GM06990 (cell line): ENCODE measurements around the gene ALDH4A1.

Experiments
- DNase-seq: peaks from one replicate; pipeline ENCODE4 v3.0.0-alpha.2; 2011; ENCODE audit not compliant: insufficient read length; ENCODE audit errors: extremely low read depth
- H3K27me3 ChIP-seq: replicated peaks from 2 replicates; pipeline ENCODE4 v1.6.0; 2011; ENCODE audit warnings: low read length; ENCODE audit not compliant: control insufficient read depth, insufficient read depth
- H3K36me3 ChIP-seq: 2 replicates; pipeline ENCODE4 v1.5.1; 2011; ENCODE audit warnings: low read length; ENCODE audit not compliant: control insufficient read depth, insufficient read depth
- H3K4me3 ChIP-seq: replicated peaks from 2 replicates; pipeline ENCODE4 v1.5.1; 2011; ENCODE audit warnings: low read depth, mild to moderate bottlenecking, control low read depth, low read length
- TF ChIP-seq, protein P1 (sequence below): IDR thresholded peaks from 2 replicates; pipeline ENCODE4 v1.5.1; 2011; ENCODE audit warnings: low read length, control low read depth, mild to moderate bottlenecking, inconsistent platforms; ENCODE audit not compliant: insufficient read depth, poor library complexity, severe bottlenecking

ALDH4A1 gene

DNA sequence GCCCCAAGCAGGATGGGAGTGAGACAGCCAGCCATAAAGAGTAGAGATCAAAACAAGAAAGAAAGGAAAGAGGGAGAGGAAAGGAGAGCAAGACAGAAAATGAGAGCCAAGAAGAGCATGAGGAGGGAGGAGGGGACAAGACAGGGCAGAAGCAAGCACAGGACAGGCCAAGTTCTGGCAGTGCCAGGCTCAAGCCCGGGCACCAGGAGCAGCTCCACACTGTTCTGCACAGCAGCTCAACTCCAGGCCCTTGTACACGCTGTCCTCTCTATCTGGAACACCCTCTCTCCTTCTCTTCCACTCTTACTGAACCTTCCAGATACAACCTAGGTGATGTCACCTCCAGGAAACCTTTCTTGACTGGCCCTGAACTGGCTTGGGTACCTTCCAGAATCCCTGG, 42.5 kb upstream of the ALDH4A1 start:
- TF ChIP-seq, protein P1, sequence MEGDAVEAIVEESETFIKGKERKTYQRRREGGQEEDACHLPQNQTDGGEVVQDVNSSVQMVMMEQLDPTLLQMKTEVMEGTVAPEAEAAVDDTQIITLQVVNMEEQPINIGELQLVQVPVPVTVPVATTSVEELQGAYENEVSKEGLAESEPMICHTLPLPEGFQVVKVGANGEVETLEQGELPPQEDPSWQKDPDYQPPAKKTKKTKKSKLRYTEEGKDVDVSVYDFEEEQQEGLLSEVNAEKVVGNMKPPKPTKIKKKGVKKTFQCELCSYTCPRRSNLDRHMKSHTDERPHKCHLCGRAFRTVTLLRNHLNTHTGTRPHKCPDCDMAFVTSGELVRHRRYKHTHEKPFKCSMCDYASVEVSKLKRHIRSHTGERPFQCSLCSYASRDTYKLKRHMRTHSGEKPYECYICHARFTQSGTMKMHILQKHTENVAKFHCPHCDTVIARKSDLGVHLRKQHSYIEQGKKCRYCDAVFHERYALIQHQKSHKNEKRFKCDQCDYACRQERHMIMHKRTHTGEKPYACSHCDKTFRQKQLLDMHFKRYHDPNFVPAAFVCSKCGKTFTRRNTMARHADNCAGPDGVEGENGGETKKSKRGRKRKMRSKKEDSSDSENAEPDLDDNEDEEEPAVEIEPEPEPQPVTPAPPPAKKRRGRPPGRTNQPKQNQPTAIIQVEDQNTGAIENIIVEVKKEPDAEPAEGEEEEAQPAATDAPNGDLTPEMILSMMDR, result no peak
- no peak for DNase-seq
- Histone ChIP-seq H3K4me3 (no peak overlapping the region), H3K27me3 (no peaks in the 10 kb centered on the region), H3K36me3 (no peaks in the 10 kb centered on the region)

DNA sequence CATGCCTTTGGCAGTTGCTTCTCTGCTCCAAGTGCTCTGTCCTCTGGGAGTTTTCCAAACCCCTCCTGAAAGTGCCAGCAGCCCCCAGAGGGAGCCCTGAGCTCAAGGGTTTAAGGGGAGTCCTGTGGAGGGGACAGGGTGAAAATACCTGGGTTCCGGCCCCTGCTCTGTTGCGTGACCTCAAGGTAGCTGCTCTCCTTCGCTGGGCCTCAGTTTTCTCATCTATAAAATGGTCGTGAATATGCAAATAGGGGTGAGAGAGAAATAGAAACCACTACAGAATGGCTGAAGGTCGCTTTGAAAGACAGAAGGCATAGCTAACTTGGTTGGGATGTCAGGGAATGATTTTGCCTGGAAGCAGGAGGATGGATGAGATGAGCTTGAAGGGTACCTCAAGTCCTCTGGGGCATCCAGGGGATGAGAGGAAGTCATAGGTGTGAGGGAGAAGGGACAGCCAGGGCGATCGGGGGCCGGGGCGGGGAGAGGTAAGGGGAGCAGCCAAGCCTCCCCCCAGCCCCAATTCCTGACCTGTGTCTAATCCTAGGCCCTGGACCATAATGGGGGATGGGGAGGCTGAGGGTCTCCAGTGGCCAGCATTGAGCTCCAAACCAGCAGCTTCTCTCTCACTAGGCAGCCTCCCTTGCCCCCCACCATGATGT, 41.7 kb upstream of the ALDH4A1 start:
- Histone ChIP-seq H3K27me3 (no peaks in the 10 kb centered on the region), H3K4me3 (no peak overlapping the region), H3K36me3 (no peaks in the 10 kb centered on the region)
- TF ChIP-seq, protein P1, result no peak
- DNase-seq, result no peak

DNA sequence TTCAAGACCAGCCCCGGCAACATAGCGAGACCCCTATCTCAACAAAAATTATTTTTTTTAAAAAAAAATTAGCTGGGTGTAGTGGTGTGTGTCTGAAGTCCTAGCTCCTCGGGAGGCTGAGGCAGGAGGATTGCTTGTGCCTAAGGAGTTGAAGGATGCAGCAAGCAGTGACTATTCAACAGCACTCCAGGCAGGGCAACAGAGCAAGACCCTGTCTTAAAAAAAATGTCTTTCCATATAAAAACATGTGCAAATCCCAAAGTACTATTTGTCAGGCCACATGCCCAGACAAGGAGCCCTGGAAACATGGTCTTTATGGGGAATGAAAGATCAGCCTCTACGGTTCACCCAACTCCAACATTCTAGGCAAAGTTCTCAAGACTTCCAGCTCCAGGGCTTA, 40.8 kb upstream of the ALDH4A1 start:
- TF ChIP-seq, protein P1, result no peak
- Histone ChIP-seq H3K27me3 (no peaks in the 10 kb centered on the region), H3K4me3 (no peak overlapping the region)

DNA sequence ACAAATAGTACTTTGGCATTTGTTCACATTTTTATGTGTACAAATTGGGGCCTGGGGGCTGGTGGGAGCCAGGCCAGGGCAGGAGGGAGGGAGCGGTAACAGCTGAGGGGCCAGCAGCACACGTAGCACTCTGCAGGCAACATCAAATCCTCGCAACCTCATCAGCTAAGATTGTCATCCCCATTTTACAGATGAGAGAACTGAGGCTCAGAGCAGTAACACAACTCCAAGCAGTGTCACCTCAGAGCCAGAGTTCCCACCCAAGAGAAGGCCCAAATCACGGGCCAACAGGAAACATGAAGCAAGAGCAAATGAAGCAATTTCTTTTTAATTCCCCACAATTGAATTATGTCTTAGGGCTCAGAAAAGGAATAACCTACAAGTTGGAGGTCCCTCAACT, 40.0 kb upstream of the ALDH4A1 start:
- no peak for DNase-seq

More for the DNA sequence above, 40.8 kb upstream of the ALDH4A1 start:
- no peaks in the 10 kb centered on the region for H3K36me3 ChIP-seq
- DNase-seq, result no peak

DNA sequence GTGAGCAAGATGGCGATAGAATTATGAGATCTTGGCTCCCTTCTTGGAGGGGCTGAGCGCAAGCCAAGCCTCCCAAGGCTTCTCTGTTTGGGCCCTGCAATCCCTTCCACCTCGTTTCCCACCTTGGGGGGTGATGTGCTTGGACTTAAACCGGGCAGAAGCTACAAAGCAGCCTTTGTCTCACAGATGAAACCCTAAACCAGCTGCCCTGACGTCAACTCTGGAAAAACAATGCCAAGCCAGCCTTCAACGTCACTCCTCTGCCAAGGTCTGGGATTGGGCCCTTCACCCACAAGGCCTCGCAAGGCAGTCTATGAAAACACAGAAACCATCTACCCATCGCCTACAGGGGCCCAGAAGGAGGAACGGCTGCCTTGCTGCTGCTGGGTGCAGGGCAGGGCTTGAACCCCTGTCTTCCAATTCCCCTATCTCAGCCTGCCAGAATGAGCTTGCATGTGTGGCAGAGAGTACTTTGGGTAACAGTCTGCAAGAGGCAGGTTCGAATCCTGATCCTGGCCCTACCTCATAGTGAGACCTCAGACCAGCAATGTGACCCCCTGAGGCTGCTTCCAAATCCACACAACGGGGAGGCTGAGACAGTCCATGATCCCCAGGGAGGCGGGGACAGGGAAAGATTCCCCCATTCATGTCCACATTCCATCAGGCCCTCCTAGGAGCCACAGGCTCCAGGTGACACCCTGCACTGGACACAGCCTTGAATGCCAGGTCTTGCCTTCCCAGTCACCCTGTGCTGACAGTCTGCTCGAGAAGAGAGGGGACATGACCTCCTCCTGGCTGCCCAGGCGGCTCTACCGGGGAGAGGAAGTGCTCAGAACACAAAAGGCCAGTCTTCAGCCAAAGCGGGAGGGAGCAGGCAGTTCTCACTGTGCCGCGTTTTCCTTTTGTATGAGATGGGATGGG, 39.1 kb upstream of the ALDH4A1 start:
- Histone ChIP-seq H3K36me3 (no peaks in the 10 kb centered on the region), H3K27me3 (no peaks in the 10 kb centered on the region), H3K4me3 (no peak overlapping the region)
- TF ChIP-seq, protein P1, result no peak
- no peak for DNase-seq

More for the DNA sequence above, 40.0 kb upstream of the ALDH4A1 start:
- H3K4me3 ChIP-seq, result no peak overlapping the region
- TF ChIP-seq, protein P1, result no peak
- no peaks in the 10 kb centered on the region for H3K27me3 ChIP-seq
- no peaks in the 10 kb centered on the region for H3K36me3 ChIP-seq
